ENCODE data around the gene GPATCH3. TPM values are rescaled to one million over a fixed set of nuclear protein-coding genes. Genes with fewer than 3 reads are reported as not detected.
A peak's percentile ranks its signal among the peaks of the same experiment; 100 is the strongest.

GPATCH3 gene
- polyA plus RNA-seq, 1 experiment = 6.5 TPM

DNA sequence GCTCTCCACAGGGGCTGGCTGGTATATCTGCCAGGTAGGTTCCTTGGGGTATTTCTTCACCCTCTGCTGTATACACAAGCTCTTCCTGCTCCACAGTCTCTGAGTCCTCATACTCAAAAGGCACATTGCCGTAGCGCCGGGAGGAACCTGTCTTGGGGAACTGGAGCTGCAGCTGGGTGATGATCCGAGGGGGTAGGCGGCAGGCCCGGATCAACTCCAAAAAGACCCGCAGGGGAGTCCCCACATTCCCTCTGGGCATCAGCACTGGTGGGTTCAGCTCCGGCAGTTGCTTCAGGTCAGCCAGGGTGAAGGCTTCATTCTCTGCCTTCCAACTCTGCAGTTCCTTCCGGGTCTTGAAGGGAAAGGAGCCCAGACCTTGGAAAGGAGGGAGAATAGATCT lies 2.9 kb downstream of the GPATCH3 start:
- CTCF ChIA-PET = interaction anchor here (1.6 kb wide), 1 partner anchor 10 kb away, joined by 3 read pairs; no protein-coding TSS in a partner anchor
- POLR2A ChIA-PET = no interaction called here
- TF ChIP-seq, protein P1, sequence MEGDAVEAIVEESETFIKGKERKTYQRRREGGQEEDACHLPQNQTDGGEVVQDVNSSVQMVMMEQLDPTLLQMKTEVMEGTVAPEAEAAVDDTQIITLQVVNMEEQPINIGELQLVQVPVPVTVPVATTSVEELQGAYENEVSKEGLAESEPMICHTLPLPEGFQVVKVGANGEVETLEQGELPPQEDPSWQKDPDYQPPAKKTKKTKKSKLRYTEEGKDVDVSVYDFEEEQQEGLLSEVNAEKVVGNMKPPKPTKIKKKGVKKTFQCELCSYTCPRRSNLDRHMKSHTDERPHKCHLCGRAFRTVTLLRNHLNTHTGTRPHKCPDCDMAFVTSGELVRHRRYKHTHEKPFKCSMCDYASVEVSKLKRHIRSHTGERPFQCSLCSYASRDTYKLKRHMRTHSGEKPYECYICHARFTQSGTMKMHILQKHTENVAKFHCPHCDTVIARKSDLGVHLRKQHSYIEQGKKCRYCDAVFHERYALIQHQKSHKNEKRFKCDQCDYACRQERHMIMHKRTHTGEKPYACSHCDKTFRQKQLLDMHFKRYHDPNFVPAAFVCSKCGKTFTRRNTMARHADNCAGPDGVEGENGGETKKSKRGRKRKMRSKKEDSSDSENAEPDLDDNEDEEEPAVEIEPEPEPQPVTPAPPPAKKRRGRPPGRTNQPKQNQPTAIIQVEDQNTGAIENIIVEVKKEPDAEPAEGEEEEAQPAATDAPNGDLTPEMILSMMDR (IDR thresholded peaks at IDR 0.05; ENCODE audit: low read depth, low read length) = no peak
- H3K27ac ChIP-seq (ENCODE audit: low read depth, low read length) = no peak overlapping the region
- H3K4me3 ChIP-seq (ENCODE audit: low read depth, low read length) = no peak overlapping the region
- H3K27me3 ChIP-seq (ENCODE audit: control insufficient read depth, insufficient read depth, low read length) = no peaks in the 10 kb centered on the region
- no peaks in the 10 kb centered on the region for H3K9me3 ChIP-seq (ENCODE audit: control insufficient read depth, insufficient read depth, low read length)
- no peak for DNase-seq (ENCODE audit: low read depth, low spot score)

DNA sequence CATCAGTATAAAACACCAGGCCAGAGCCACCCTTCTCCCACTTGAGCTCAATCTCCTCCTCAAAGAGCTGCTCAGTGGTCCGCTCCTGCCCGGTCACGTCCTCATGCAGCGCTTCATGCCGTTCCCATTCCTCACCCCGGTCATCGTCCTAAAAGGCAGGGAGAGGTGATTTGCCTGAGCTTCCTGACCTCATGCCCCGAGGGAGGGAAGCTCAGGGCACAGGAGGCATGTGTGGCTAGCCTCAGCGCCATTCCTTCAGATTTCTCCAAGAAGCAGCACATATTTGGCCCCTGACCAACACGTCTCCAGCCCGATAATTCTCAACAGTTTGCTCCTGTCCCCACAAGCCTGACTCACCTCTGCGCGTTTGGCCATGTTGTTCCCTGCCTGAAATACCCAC lies 6.0 kb downstream of the GPATCH3 start:
- peaks cover 3% of the 10 kb centered on the region; the same call in 1 of the 2 replicates for H3K9me3 ChIP-seq (ENCODE audit: control insufficient read depth, insufficient read depth, low read length)
- ChIA-PET POLR2A (no interaction called here), CTCF (interaction anchor here (1.0 kb wide), 1 partner anchor 8 kb away, joined by 3 read pairs; no protein-coding TSS in a partner anchor)

DNA sequence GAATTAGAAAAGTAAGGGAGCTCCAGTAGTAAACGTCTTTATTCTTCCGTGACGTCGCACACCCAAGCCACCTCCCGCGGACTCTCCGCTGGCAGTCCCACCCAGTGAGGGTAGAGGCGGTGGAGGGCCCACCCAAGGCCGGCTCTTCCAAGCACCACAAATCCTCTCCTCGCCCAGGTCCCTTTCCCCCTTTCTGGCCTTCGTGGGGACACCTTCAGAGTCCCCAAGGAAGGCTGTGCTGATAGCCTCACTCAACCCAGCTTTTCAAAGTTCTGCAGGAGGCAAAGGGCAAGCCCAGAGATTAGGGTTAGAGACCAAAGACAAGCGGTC lies 9.8 kb downstream of the GPATCH3 start:
- TF ChIP-seq, protein P1 (IDR thresholded peaks at IDR 0.05; ENCODE audit: low read depth, low read length) = no peak
- Histone ChIP-seq H3K9me3 (ENCODE audit: control insufficient read depth, insufficient read depth, low read length) (peaks cover 3% of the 10 kb centered on the region; the same call in 1 of the 2 replicates), H3K27me3 (ENCODE audit: control insufficient read depth, insufficient read depth, low read length) (no peaks in the 10 kb centered on the region), H3K27ac (ENCODE audit: low read depth, low read length) (peak overlapping the region; percentile 80), H3K4me3 (ENCODE audit: low read depth, low read length) (peak overlapping the region; percentile 98)
- ChIA-PET CTCF (interaction anchor here (0.8 to 0.9 kb wide), 2 partner anchors 9 to 10 kb away, joined by 3 read pairs; no protein-coding TSS in a partner anchor), POLR2A (interaction anchor here (0.6 to 2.3 kb wide), 12 partner anchors 9 to 311 kb away, joined by 3 to 24 read pairs (median 4); partner anchors contain the start of gene GPATCH3)
- no peak for DNase-seq (ENCODE audit: low read depth, low spot score)

More for the DNA sequence above, 6.0 kb downstream of the GPATCH3 start:
- no peaks in the 10 kb centered on the region for H3K27me3 ChIP-seq (ENCODE audit: control insufficient read depth, insufficient read depth, low read length)
- TF ChIP-seq, protein P1 (IDR thresholded peaks at IDR 0.05; ENCODE audit: low read depth, low read length) = no peak
- no peak for DNase-seq (ENCODE audit: low read depth, low spot score)
- no peak overlapping the region for H3K4me3 ChIP-seq (ENCODE audit: low read depth, low read length)
- no peak overlapping the region for H3K27ac ChIP-seq (ENCODE audit: low read depth, low read length)

DNA sequence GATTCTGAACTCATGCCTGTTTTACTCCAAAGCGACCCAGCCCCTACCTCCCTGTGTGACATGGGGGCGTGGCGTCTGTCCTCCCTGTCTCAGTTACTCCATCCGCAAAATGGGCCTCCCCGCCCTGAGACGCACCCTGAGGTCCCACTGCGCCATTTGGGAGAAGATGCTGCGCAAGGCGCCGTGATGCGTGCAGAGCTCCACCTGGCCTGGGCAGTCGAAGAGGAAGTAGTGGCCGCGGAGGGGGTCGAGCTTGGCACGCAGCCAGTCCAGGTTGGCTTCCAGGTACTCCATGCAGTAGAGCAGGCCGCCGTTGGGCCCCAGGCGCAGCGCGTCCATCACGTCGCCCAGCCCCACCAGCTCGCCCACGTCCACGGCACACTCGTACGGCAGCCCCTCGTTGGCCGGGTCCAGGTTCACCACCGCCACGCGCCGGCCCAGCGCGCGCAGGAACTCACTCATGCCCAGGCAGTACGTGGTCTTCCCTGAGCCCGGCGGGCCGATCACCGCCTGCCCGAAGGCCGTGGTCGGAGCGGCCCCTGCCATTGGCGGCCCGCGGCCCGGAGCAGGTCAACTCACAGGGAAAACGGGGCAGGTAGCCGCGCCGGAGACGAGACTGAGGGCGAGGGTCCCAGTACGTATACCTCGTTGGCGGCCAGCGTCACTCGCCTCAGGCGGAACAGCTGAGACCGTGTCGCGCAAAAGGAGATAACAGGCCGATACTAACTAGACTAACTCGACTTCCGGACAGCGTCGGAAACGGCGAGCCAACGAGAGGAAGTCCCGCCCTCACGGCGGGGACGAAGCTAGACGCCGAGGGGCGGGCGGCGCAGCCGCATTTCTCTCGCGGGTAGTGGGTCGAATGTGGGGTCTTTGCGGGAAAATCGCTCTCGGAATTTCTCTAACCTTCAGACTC lies 10.5 kb downstream of the GPATCH3 start, which contains the start of gene GPN2:
Gene GPN2 (minus strand): TSS at position 733 of the 916 bp plus-strand sequence. CDS start 187 bp downstream, at position 546.
- no peaks in the 10 kb centered on the region for H3K27me3 ChIP-seq (ENCODE audit: control insufficient read depth, insufficient read depth, low read length)

More for the DNA sequence above, 10.5 kb downstream of the GPATCH3 start, which contains the start of gene GPN2:
- Histone ChIP-seq H3K9me3 (ENCODE audit: control insufficient read depth, insufficient read depth, low read length) (peaks cover 3% of the 10 kb centered on the region; the same call in 1 of the 2 replicates), H3K27ac (ENCODE audit: low read depth, low read length) (peak within 1 kb of the TSS; percentile 80), H3K4me3 (ENCODE audit: low read depth, low read length) (peak within 1 kb of the TSS; percentile 98)
- ChIA-PET CTCF (interaction anchor here (0.8 to 0.9 kb wide), 2 partner anchors 9 kb away, joined by 3 read pairs; no protein-coding TSS in a partner anchor), POLR2A (interaction anchor here (0.6 to 2.3 kb wide), 14 partner anchors 8 to 312 kb away, joined by 3 to 24 read pairs (median 4); partner anchors contain the start of gene GPATCH3)
- DNase-seq (ENCODE audit: low read depth, low spot score) = no peak
- TF ChIP-seq, protein P1 (IDR thresholded peaks at IDR 0.05; ENCODE audit: low read depth, low read length) = no peak
